Breast epithelium (tissue), 3 donors: ENCODE measurements around the gene FADD.

Experiments
- CTCF ChIP-seq, 3 donors: fragments of 450-650 bp; IDR thresholded peaks; one replicate each; pipeline ENCODE4 v1.5.1; 2016 to 2017; ENCODE audit warnings: antibody characterized with exemption in 3 of 3, mild to moderate bottlenecking in 3 of 3, moderate library complexity in 3 of 3
- POLR2AphosphoS5 ChIP-seq, 3 donors: sonication (generic); formaldehyde crosslinking; IDR thresholded peaks; one replicate each; pipeline ENCODE4 v1.6.1; 2017; ENCODE audit warnings: antibody characterized with exemption in 3 of 3

- no peak for TF ChIP-seq CTCF (IDR thresholded peaks at IDR 0.05)
- no peak for TF ChIP-seq POLR2AphosphoS5 (IDR thresholded peaks at IDR 0.05)
Measured at GRCh38 chr11:70184396-70184795, 18.7 kb upstream of the FADD start.
